GM15510 (cell line): ENCODE data around the gene SEC31A.

ENCODE experiments used
- POLR2A ChIP-seq: IDR thresholded peaks from 3 replicates; pipeline ENCODE4 v1.6.1; 2011; ENCODE audit warnings: borderline replicate concordance; ENCODE audit not compliant: insufficient read length; ENCODE audit errors: extremely low read depth

The SEC31A gene

GRCh38 chr4:82890901-82891706 is at the start of gene SEC31A:
SEC31A (minus strand) TSS chr4:82891153; CDS start chr4:82881936, 9,217 bp downstream.
- peak; percentile 94 for TF ChIP-seq POLR2A

- no peak for TF ChIP-seq POLR2A
Observed at GRCh38 chr4:82939414-82939813, 48.5 kb upstream of the SEC31A start.

- no peak for TF ChIP-seq POLR2A
Observed at GRCh38 chr4:82934441-82934840, 43.5 kb upstream of the SEC31A start.

GRCh38 chr4:82930848-82931755 is 40.1 kb upstream of the SEC31A start:
- no peak for TF ChIP-seq POLR2A

- no peak for TF ChIP-seq POLR2A
Observed at GRCh38 chr4:82921795-82922194, 30.8 kb upstream of the SEC31A start.

GRCh38 chr4:82919386-82919785 is 28.4 kb upstream of the SEC31A start:
- TF ChIP-seq POLR2A = no peak

- TF ChIP-seq POLR2A = no peak
Observed at GRCh38 chr4:82918091-82918490, 27.1 kb upstream of the SEC31A start.

- TF ChIP-seq POLR2A = no peak
Observed at GRCh38 chr4:82913305-82913704, 22.4 kb upstream of the SEC31A start.

GRCh38 chr4:82909326-82909725 is 18.4 kb upstream of the SEC31A start:
- no peak for TF ChIP-seq POLR2A

- TF ChIP-seq POLR2A = no peak
Observed at GRCh38 chr4:82906469-82906868, 15.5 kb upstream of the SEC31A start.

GRCh38 chr4:82905205-82905604 is 14.3 kb upstream of the SEC31A start:
- no peak for TF ChIP-seq POLR2A

- TF ChIP-seq POLR2A = no peak
Observed at GRCh38 chr4:82903737-82904136, 12.8 kb upstream of the SEC31A start.

- TF ChIP-seq POLR2A = no peak
Observed at GRCh38 chr4:82901183-82901718, 10.3 kb upstream of the SEC31A start.

GRCh38 chr4:82900411-82901182 is 9.6 kb upstream of the SEC31A start, which contains the start of gene THAP9:
THAP9 (plus strand) TSS chr4:82900735; CDS start chr4:82900803, 68 bp downstream.
- peak; percentile 73 for TF ChIP-seq POLR2A
